NCI-H774 (cell line): Measurements from ENCODE around the gene SUSD1.

Experiments
- DNase-seq: peaks from one replicate; lab custom pipeline; 2025; lab: John Stamatoyannopoulos, UW

The SUSD1 gene

DNA sequence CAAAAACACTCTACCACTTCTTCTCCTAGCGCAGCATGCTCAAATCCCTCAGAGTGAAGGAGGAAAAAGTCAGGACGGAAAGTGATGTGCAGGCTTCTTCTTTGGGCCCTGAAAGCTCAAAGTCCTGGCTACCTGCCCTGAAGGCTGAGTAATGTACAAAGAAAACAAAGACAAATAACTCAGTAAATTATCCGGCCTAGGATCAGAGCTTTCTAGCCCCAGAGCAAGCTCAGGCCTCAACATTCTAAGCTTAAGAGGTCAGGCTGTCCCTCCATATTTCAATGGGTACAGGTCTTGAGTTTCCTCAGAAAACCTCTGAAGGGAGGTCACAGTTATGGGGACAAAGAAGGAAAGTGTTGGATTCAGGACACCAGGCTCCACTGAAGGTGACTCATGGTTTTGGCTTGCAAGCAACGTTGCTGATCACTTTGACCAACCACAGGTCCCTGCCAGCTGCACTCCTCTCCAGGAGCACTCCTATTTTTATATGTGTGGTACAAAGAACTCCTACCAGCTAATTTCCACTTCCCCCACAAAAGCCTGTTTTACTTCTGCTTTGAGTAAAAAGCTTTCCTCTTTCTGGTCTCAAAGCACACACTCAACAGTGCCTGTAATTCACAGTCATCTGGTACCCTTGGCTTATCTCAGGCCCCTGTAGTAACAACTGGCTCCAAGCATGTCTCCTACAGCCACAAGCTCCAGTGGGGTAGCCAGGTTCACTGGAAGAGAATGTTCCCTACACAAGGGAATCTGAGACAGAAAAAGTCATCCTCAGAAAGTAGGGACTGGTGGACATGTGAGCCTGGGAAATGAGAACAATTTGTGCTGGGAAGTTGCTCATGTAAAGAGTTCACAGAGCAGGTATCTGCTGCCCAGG is 162.8 kb downstream of the SUSD1 start:
- DNase-seq = no peak

DNA sequence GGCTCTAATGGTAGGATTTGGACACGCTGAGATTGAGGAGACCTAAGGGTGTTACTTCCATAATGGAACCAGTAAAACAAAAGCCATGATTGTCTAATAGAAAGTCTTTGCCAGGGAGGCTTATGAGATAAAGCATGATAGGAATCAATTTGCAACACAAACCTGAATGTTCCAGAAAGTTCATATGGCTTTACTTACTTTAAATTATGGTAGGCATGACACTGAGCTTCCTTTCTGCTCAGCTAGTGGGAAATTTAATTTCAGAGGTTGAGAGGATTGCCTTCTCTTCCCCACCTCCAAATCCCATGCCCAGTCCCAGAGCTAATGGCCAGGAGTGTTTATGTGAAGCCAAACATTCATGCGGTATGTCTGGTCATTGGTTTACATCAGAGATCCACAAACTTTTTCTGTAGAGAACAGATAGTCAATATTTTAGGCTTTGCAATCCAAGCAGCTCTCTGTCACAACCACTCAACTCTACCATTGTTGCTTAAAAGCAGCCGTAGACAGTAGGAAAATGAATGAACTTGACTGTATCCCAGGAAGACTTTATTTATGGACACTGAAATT is 164.0 kb downstream of the SUSD1 start:
- DNase-seq = no peak

DNA sequence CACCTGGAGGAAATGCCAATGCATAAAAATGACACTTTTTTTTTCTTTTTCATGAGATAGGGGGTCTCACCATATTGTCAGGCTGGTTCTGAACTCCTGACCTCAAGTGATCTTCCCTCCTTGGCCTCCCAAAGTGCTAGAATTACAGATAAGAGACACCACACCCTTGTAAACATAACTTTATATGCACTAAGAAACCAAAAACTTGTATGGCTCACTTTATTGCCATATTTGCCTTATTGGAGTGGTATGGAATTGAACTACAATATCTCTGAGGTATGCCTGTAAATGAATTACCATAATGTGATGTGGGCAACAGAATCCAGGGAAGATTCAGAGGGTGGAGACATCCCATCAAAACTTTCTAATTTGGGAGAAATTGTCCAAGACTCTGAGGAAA is 164.6 kb downstream of the SUSD1 start:
- no peak for DNase-seq

GRCh38 chr9:112009656-112010055 is 165.4 kb downstream of the SUSD1 start:
- DNase-seq = no peak

DNA sequence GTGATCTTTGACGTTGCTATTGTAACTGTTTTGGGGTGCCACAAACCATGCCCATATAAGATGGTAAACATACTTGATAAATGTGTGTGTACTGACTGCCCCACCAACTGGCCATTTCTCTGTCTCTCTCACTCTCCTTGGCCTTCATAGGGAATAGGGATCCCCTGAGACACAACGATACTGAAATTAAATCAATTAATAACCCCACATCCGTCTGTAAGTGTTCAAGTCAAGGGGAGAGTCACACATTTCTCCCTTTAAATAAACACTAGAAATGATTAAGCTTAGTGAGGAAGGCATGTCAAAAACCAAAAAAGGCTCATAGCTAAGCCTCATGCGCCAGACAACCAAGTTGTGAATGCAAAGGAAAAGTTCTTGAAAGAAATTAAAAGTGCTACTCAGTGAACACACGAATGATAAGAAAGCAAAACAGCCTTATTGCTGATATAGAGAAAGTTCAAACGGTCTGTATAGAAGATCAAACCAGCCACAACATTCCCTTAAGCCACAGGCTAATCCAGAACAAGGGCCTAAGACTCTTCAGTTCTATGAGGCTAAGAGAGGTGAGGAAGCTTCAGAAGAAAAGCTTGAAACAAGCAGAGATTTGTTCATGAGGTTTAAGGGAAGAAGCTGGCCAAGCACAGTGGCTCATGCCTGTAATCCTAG is 167.4 kb downstream of the SUSD1 start:
- no peak for DNase-seq

DNA sequence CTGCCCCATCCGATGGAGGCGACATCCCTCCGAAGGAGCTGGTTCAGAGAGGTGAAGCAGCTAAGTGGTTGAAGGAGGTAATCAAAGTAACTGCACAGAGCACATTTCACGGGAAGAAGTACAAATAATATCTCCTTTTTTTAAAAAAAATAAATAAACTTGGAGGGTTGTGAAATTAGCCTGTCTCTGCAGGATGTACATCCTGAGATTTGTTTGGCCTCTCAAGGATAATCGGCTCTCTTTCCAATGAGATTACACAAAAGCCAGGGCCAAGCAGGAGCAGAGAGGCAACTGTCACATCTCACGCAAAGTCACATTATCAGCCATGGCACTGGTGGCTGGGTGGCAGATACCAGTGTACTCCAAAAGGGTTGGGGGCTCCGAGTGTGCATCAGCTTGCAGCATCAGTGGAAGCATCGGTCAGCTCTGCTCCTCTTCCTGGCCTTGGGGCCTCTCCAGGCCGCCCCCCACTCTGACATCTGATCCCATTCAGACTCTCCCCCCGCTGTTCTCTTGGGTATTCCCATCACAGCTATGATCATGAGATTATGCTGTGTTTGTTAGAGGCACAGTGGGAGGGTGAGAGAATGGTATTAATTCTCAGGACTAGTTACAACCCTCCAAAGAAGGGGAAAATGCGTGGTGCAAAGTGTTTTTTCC is 168.6 kb downstream of the SUSD1 start:
- no peak for DNase-seq

- DNase-seq = no peak
These were observed 169.2 kb downstream of the SUSD1 start for GRCh38 chr9:112005939-112006338.

DNA sequence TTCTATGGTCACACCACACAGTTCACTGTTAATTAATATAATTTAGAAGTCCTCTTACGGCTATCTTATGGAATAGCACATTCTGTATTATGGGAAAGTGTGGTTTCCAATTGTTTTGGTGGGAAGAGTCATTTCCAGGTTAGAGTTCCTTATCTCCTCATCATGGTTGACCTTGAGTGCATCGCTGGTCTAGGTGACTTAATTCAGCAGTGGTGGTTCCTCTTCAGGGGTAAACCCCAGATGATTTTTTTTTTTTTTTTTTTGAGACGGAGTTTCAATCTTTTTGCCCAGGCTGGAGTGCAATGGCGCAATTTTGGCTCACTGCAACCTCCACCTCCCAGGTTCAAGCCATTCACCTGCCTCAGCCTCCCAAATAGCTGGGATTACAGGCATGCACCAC is 171.6 kb downstream of the SUSD1 start:
- no peak for DNase-seq

DNA sequence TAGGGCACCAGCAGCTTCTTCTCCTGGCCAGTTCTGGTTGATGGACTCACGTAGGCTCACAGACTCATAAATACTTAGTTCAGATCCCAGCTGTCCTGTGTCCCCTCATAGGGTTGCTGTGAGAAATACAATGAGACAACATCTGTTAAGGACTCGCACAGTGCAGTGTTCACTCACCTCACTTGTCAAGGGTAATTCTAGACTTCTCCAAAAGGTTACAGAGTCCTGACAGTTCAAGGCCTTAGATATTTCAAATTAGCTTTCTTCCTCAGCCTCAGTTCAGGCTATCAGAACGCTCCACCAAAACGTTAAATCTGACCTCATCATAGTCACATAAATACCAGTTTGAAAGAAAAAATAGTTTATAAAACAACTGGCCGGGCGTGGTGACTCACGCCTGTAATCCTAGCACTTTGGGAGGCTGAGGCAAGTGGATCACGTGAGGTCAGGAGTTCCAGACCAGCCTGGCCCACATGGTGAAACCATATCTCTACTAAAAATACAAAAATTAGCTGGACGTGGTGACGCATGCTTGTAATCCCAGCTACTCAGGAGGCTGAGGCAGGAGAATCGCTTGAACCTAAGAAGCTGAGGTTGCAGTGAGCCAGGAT is 172.1 kb downstream of the SUSD1 start:
- DNase-seq = no peak

GRCh38 chr9:112002131-112002846 is 172.8 kb downstream of the SUSD1 start:
- DNase-seq = no peak

DNA sequence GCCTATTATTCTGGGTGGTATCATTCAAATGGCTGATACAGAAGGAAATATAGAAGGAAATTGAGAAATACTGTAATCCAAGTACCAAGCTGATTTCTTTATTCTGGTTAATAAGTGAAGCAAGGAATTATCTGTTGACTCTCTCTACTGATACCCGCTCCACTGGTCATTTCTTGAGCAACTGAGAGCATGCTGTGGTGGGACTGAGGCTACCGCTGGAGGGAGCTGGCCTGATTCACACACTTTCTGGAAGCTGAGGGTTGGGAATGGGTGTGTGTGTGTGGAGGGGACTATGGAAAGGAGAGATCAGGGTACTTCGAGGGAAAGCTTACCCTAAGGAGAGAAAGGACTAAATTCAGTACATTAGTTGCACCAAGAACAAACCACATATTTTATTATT is 174.4 kb downstream of the SUSD1 start:
- DNase-seq = no peak

GRCh38 chr9:111999319-111999718 is 175.8 kb downstream of the SUSD1 start:
- DNase-seq = no peak

GRCh38 chr9:111997831-111998230 is 177.3 kb downstream of the SUSD1 start:
- no peak for DNase-seq

- no peak for DNase-seq
These were observed 180.2 kb downstream of the SUSD1 start for GRCh38 chr9:111994831-111995458.

- no peak for DNase-seq
These were observed 181.8 kb downstream of the SUSD1 start for GRCh38 chr9:111993319-111993718.

- DNase-seq = no peak
These were observed 182.6 kb downstream of the SUSD1 start for GRCh38 chr9:111992523-111992922.

- DNase-seq = no peak
These were observed 183.9 kb downstream of the SUSD1 start for GRCh38 chr9:111991179-111991578.
